Smooth muscle cell (in vitro differentiated cells): Measurements from ENCODE around the gene OR4K5. TPM values are rescaled to one million over a fixed set of nuclear protein-coding genes. Genes with fewer than 3 reads are reported as not detected.

Source experiments
- DNase-seq: peaks from one replicate; lab custom pipeline; 2025; ENCODE audit not compliant: unreplicated experiment; lab: John Stamatoyannopoulos, UW
- H2AFZ ChIP-seq: fragments of 200-600 bp; sonication (generic); 2 replicates; pipeline ENCODE4 v1.6.0; 2016; ENCODE audit warnings: antibody characterized with exemption, low read depth, mild to moderate bottlenecking
- H3F3A ChIP-seq: fragments of 200-600 bp; sonication (generic); 2 replicates; pipeline ENCODE4 v1.6.0; 2017; ENCODE audit warnings: antibody characterized with exemption, low read depth
- H3K27ac ChIP-seq: fragments of 200-600 bp; sonication (generic); 2 replicates; pipeline ENCODE4 v1.5.1; 2016; ENCODE audit warnings: low read depth, mild to moderate bottlenecking
- H3K27me3 ChIP-seq: fragments of 200-600 bp; sonication (generic); 2 replicates; pipeline ENCODE4 v1.6.1; 2016; ENCODE audit warnings: low read depth, mild to moderate bottlenecking
- H3K36me3 ChIP-seq: fragments of 200-600 bp; sonication (generic); 2 replicates; pipeline ENCODE4 v1.5.1; 2016; ENCODE audit warnings: low read depth
- H3K4me1 ChIP-seq: fragments of 200-600 bp; sonication (generic); 2 replicates; pipeline ENCODE4 v1.5.1; 2016; ENCODE audit warnings: low read depth
- H3K4me2 ChIP-seq: fragments of 200-600 bp; sonication (generic); 2 replicates; pipeline ENCODE4 v1.6.0; 2016; ENCODE audit warnings: mild to moderate bottlenecking
- H3K4me3 ChIP-seq: fragments of 200-600 bp; sonication (generic); 2 replicates; pipeline ENCODE4 v1.5.1; 2016; ENCODE audit warnings: mild to moderate bottlenecking
- H3K79me2 ChIP-seq: fragments of 200-600 bp; sonication (generic); 2 replicates; pipeline ENCODE4 v1.6.0; 2016; ENCODE audit warnings: low read depth, mild to moderate bottlenecking
- H3K9ac ChIP-seq: fragments of 200-600 bp; sonication (generic); 2 replicates; pipeline ENCODE4 v1.6.0; 2016; ENCODE audit warnings: low read depth
- H3K9me3 ChIP-seq: fragments of 200-600 bp; sonication (generic); replicated peaks from 2 replicates; pipeline ENCODE4 v1.5.1; 2016; ENCODE audit warnings: low read depth
- H4K20me1 ChIP-seq: fragments of 200-600 bp; sonication (generic); 2 replicates; pipeline ENCODE4 v1.6.0; 2016; ENCODE audit warnings: low read depth
- WGBS: methylation state at CpG from one replicate; pipeline ENCODE4 v1.1.7; 2016; ENCODE audit warnings: low lambda C conversion rate; 5-methylcytosine and 5-hydroxymethylcytosine counted together
- polyA plus RNA-seq: library from polyadenylated mRNA; unstranded; fragments of >200 nt; fragmentation: Nextera tagmentation; extraction: Ambion mirVana; gene quantifications from 2 replicates; pipeline ENCODE4 v1.2.1, GENCODE V29; 2016
- total RNA-seq: library from RNA; depleted of rRNA; stranded (reverse); fragments of >200 nt; gene quantifications from 2 replicates; pipeline ENCODE4 v1.2.3, GENCODE V29; 2014
- TF ChIP-seq, protein P1 (sequence below): fragments of 200-600 bp; sonication (generic); IDR thresholded peaks from 2 replicates; pipeline ENCODE4 v1.5.1; 2017; ENCODE audit warnings: borderline replicate concordance, mild to moderate bottlenecking, antibody characterized with exemption; ENCODE audit not compliant: insufficient read depth, poor library complexity, severe bottlenecking

OR4K5 gene
- total and polyA plus RNA-seq, 2 experiments from 2014 or later = not detected

DNA sequence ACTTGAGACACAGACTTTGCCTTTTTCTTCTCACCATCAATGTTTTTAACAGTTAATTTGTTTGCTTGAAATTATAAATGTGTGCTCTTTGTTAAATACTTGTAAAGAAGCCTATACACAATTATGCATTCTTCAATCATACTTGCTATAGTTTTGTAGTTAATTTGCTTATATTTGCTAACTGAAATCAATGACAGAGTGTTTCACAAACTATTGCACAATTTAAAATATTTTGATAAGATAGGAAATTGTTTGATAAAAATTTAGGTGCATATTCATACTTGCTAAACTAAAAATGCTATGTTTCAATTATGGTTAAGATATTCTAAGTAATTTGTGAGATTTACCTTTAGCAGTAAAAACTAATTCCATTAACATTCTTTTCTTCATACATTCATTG, 13.7 kb upstream of the OR4K5 start:
- TF ChIP-seq, protein P1, sequence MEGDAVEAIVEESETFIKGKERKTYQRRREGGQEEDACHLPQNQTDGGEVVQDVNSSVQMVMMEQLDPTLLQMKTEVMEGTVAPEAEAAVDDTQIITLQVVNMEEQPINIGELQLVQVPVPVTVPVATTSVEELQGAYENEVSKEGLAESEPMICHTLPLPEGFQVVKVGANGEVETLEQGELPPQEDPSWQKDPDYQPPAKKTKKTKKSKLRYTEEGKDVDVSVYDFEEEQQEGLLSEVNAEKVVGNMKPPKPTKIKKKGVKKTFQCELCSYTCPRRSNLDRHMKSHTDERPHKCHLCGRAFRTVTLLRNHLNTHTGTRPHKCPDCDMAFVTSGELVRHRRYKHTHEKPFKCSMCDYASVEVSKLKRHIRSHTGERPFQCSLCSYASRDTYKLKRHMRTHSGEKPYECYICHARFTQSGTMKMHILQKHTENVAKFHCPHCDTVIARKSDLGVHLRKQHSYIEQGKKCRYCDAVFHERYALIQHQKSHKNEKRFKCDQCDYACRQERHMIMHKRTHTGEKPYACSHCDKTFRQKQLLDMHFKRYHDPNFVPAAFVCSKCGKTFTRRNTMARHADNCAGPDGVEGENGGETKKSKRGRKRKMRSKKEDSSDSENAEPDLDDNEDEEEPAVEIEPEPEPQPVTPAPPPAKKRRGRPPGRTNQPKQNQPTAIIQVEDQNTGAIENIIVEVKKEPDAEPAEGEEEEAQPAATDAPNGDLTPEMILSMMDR = no peak
- Histone ChIP-seq H3K27me3 (no peaks in the 10 kb centered on the region), H2AFZ (no peak overlapping the region), H3K36me3 (peaks cover 2% of the 10 kb centered on the region), H3K9me3 (peaks cover 62% of the 10 kb centered on the region), H3F3A (no peaks in the 10 kb centered on the region), H3K79me2 (no peaks in the 10 kb centered on the region), H4K20me1 (no peaks in the 10 kb centered on the region), H3K9ac (no peak overlapping the region), H3K4me1 (no peaks in the 10 kb centered on the region), H3K4me3 (no peak overlapping the region), H3K4me2 (no peak overlapping the region), H3K27ac (no peak overlapping the region)
- DNase-seq = no peak

DNA sequence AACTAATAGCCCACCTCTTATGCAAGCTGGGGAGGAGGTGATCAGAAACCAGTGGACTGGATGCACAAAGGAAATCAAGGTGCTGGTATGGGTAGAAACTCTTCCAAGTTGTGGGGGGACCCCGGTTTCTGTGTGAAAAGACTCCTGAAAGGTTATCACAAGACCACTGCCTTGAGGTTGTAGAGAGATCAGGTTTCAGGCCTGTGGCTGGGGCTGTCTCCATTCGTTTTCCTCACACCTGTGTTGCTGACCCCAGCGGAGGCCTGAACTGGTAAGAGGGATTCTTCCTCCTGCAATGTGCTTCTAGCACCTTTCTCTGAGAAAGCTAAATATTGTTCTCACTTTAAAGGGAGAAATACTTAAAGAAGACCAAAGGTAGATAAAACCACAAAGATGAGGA, 9.3 kb upstream of the OR4K5 start:
- H3K4me3 ChIP-seq = no peak overlapping the region
- H3K9me3 ChIP-seq = peaks cover 39% of the 10 kb centered on the region
- no peaks in the 10 kb centered on the region for H3F3A ChIP-seq
- no peaks in the 10 kb centered on the region for H3K4me1 ChIP-seq
- TF ChIP-seq, protein P1 = no peak
- H2AFZ ChIP-seq = no peak overlapping the region
- H3K27ac ChIP-seq = no peak overlapping the region
- H4K20me1 ChIP-seq = no peaks in the 10 kb centered on the region
- no peak overlapping the region for H3K4me2 ChIP-seq
- H3K27me3 ChIP-seq = no peaks in the 10 kb centered on the region
- DNase-seq = no peak
- H3K79me2 ChIP-seq = no peaks in the 10 kb centered on the region
- H3K9ac ChIP-seq = no peak overlapping the region
- 50% methylated on average over 3 of the region's 3 CpGs for WGBS
- peaks cover 2% of the 10 kb centered on the region for H3K36me3 ChIP-seq

DNA sequence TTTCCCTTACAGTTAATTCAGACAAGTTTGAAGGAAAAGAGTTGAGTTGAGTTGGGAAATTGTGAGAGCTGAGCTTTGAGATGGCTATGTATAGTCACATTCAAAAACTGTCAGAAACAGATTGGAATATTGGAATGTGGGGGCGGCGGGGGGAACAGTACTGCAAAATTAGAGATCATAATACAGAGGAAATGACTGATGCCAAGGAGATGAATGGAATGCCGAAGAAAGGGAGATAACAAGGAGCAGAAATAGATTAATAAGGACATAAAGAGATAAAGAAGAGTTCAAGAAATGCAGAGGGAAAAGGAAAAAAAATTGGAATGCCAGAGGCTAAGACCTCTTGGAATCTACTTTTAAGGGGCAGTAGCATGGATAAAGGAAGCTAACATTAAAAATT, 3.2 kb upstream of the OR4K5 start:
- Histone ChIP-seq H3F3A (no peaks in the 10 kb centered on the region), H3K79me2 (no peaks in the 10 kb centered on the region), H3K36me3 (no peaks in the 10 kb centered on the region), H4K20me1 (no peaks in the 10 kb centered on the region), H2AFZ (no peak overlapping the region), H3K9ac (no peak overlapping the region), H3K4me2 (no peak overlapping the region), H3K27ac (no peak overlapping the region), H3K9me3 (peaks cover 20% of the 10 kb centered on the region), H3K4me1 (no peaks in the 10 kb centered on the region), H3K4me3 (no peak overlapping the region), H3K27me3 (no peaks in the 10 kb centered on the region)
- 68% methylated on average over 3 of the region's 3 CpGs for WGBS
- TF ChIP-seq, protein P1 = no peak
- no peak for DNase-seq

DNA sequence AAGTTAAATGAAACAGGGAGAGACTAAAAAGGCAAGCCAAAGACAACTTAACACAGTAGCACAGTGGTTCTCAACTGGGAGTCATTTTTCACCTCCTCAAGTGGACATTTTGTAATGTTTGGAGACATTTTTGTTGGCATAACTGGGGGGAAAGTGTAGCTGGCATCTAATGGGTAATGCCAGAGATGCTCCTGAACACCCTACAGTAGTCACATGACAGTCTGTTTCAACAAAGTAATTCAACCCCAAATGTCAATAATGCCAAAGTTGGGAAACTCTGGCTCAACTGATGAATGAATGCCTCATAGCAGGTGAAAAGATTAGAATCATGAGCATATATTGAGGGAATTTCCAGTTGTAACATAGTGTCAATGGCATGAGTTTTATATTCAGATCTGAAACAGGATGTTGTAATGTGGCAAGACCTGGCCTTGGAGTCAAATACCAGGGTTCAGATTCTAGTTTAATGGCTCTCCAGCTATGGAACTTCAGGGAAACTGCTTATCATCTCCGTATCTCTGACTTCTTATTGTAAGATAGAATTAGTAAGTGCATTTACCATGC, 2.4 kb upstream of the OR4K5 start:
- Histone ChIP-seq H3K27me3 (no peaks in the 10 kb centered on the region), H2AFZ (no peak overlapping the region), H3K4me3 (no peak overlapping the region), H3K4me1 (no peaks in the 10 kb centered on the region), H3K4me2 (no peak overlapping the region), H3K27ac (no peak overlapping the region), H3K9me3 (peaks cover 21% of the 10 kb centered on the region), H3F3A (no peaks in the 10 kb centered on the region), H3K79me2 (no peaks in the 10 kb centered on the region), H3K36me3 (no peaks in the 10 kb centered on the region), H3K9ac (no peak overlapping the region), H4K20me1 (no peaks in the 10 kb centered on the region)
- no peak for DNase-seq
- WGBS = 51% methylated on average over 1 of the region's 1 CpG
- TF ChIP-seq, protein P1 = no peak
